Stimulated activated CD4-positive, alpha-beta T cell treated with anti-CD3 and anti-CD28 coated beads, Interleukin-4, amount 100 ng/mL, for 1 hour (primary cell): ENCODE results near the gene MET.

ENCODE experiments used
- DNase-seq: peaks from one replicate; pipeline ENCODE4 v3.0.0-alpha.2; 2020

MET gene

GRCh38 chr7:116665332-116665996 is 6.5 kb upstream of the MET start:
- no peak for DNase-seq

- no peak for DNase-seq
Measured at GRCh38 chr7:116669769-116670168, 2.2 kb upstream of the MET start.

- no peak for DNase-seq
Measured at GRCh38 chr7:116670409-116671015, 1.5 kb upstream of the MET start.

- no peak for DNase-seq
Measured at GRCh38 chr7:116671111-116671510, 885 bp upstream of the MET start.

DNA sequence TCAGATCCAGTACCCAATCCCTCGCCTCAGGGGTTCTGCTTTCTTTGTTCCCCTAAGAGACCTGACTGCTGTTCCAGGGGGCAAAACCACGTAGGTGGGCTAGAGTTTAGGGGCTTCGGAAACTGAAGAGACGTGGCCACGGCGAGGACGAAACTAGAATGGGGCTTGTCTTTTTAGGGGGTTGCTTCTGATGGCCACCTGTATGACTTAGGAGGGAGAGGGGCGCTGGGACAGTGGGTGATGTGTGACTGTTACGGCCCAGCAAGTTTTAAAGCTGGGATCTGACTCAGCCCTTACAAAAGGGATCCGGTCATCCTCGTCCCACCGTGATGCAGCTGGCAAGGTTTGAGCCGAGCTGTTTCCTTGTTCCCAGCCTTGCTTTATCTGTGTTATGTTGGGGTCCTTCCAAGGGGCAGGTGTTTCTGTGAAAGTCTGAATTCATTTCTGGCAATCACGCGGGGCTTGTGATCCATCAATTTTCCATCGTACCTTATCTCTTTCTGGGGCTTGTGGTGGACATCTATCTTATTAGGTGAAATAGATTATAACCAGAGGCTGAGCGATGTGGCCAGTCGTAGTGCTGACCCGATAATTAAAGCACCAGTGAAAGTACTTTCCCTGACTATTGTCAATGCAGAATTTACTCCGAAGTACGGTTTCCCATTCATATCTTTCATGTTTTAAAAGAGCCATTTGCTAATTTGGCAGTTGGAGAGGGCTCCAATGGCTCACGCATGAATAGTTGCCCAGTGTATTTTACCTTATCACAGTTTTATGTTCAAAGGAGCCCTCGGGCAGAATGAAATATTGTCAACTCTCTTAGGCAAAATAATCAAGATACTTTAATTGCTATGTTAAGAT is 830 bp downstream of the MET start:
- DNase-seq: no peak

DNA sequence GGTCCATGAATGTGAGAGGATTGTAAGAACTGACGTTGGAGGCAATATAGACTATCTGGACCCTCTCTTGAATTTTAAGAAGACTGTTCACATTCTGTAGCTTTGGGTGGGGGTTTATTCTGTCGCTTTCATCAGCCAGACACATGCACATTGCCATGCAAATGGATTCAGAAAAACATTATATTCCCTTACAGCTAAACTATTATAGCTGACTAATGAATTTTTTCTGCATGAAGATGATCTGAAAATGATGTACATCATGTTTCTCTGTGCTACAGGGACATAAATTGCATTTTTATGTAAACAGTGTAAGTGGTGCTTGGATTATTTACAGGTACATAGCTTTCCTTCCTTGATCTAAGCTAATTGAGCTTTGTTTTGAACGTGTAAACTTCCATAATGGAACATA is 1.5 kb downstream of the MET start:
- no peak for DNase-seq

GRCh38 chr7:116674508-116675173 is 2.6 kb downstream of the MET start:
- no peak for DNase-seq

DNA sequence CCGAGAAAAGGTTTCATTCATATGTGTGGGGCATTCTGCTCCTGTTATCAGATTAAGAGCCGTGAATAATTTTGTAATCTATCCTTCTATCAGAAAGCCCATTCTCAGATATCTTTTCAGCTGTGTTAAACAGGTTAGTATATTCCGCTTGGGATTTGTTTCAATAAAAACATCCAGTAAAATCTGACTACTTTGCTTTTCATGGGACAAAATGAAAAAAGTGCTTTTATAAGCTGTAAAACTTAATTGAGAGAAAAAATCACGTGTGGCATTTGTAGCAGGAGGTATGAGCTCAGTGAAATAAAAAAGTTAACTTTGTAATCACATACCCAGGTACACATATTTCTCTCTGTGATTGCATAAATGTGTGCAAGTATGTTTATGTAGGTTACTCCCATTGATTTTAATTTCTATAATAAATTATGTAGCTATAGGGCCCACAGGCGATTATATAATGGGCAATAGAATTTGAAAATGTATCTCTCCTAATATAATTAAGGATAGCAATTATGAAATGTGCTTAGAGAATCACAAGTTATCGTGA is 3.9 kb downstream of the MET start:
- DNase-seq: no peak

DNA sequence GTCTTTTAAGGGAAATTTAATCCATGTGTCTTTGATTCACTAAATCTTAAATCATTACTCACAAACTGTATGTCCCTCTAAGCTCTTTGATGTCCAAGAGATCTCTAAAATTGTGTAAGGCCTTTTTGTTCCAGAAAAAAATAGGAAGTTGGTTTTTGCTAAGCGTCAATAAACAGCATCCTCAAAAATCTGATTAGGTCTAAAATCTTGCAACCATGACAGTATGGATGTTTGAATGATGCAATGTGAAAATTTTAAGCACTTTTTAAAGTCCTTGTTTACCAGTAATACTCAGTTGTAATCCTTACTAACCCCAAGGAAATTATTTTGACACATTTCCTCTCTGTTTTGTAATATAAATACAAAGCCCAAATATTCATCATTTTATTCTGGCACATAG is 6.8 kb downstream of the MET start:
- DNase-seq: no peak

DNA sequence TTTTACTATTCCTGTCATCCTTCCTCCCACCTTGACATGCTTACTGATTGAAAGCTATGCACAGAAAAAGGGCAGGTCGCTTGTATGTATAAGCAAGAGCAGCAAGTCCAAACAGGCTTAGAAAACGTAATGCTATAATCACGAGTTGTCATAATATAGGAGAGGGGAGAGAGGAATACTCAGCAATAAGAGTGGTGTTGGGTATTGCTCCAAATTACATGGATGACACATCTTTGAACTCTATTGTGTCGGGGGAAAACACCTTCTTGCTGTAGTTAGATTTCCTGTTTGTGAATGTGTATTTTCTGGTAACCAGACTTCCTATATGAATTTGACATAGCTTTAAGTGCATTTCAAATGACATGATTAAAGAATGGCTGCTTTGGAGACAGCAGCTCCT is 7.5 kb downstream of the MET start:
- no peak for DNase-seq

DNA sequence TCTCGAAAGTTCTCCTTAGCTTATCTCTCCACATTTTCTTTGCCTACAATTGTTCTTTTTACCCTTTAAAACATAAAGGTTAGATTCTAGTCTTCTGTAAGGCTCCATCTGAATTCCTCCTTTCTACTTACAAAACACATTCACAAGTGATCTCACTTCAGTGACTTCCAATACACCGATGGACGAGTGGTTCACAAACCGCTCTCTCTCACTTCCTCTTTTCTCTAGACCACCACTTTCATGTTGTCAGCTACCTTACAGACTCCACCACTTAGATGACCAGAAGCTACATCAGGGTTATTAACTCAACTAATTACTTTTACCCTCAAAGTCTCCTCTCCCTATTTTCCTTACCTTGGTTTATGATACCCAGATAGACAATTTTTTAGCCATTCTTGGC is 11.8 kb downstream of the MET start:
- DNase-seq: no peak

DNA sequence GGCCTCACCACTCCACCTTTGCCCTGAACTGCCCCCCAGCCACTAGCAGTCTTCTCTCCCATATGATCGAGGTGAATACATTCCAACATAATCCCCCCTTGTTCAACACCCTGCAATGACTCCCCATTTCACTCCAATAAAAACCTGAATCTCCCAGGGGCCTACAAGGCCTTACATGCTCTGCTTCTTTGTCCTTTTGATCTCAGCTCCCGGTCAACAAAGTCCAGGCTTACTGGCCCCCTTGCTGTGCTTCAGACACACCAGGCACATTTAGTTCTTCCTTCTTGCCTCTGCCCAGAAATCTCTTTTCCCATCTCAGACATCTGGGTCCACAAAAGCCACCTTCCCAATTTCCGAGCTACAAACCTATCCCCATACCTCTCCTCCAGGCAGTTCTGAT is 14.0 kb downstream of the MET start:
- no peak for DNase-seq

DNA sequence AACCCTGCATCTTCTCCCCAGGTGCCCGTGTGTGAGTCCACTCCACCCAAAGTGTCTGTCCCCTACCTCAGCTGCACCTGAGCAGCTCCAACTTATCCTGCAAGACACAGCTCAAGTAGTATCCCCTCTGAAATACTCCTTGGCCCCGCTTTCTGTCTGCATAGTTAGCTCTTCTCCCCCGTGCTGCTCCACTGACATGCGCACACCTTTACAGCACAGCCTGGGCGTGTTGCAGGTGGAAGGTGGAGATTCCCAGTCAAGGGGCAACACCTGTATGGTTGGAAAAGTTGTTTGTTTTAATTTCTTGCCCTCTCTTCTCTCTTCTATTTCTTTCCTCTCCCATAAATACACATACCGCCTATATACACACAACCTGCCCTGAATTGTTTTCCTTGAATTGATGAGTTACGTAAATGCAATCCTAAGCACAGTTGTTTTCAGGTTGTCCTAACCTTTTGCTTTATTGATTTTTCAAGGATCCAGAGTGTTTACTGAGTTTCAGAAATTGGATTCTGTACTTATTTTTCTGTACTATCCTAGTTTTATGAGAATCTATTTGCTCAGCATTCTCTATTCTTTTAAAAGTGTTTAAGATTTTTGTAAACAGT is 14.9 kb downstream of the MET start:
- no peak for DNase-seq

- DNase-seq: no peak
Measured at GRCh38 chr7:116687801-116688201, 15.8 kb downstream of the MET start.

- no peak for DNase-seq
Measured at GRCh38 chr7:116689790-116690259, 17.8 kb downstream of the MET start.

DNA sequence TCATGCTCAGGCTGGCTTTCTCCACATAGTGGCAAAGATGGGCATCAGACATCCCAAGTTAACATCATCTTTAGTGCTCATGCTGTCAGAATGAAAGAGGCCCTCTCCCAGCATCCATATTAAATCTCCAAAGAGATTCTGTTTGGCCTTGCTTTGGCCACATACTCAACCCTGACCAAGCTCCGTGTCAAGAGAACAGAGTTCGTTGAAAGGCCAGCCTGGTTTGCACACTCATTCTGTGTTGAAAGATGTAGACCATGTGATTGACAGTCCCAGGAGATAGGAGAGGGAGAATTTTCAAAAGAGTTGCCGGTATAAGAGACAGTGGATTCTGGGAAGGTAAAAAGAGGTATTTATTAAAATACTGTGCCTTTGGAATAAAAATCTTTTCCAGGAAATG is 19.7 kb downstream of the MET start:
- no peak for DNase-seq

GRCh38 chr7:116692401-116693308 is 20.7 kb downstream of the MET start:
- DNase-seq: no peak

- DNase-seq: no peak
Measured at GRCh38 chr7:116696707-116697106, 24.7 kb downstream of the MET start.

DNA sequence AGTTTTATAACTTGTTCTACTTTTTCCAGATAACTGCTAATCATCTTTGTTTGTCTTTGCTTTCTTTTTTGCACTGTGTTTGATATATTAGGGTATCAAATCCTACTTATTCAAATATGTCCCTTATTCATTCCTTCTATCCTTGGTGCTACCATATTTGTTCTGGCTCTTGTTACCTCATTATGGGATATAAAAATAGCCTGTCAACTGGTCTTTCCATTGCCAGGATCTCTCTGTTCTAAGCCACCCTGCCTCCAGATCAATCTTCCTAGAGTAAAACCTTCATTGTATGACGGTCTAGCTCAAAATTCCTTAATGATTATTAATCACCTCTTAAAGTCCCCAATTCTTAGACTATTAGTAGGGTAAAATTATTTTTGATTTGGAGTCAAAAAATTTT is 25.2 kb downstream of the MET start:
- no peak for DNase-seq

GRCh38 chr7:116697761-116698160 is 25.8 kb downstream of the MET start:
- DNase-seq: no peak

GRCh38 chr7:116698396-116698795 is 26.4 kb downstream of the MET start:
- no peak for DNase-seq
